EH (cell line): ENCODE results near the gene FARS2.

Source experiments
- DNase-seq: peaks from one replicate; pipeline ENCODE4 v3.0.0-alpha.2; 2015; ENCODE audit warnings: low read depth

Gene FARS2

GRCh38 chr6:5287205-5287965, 26.1 kb downstream of the FARS2 start:
- peak; percentile 85 for DNase-seq

GRCh38 chr6:5287966-5288297, 26.6 kb downstream of the FARS2 start:
- DNase-seq: no peak

DNA sequence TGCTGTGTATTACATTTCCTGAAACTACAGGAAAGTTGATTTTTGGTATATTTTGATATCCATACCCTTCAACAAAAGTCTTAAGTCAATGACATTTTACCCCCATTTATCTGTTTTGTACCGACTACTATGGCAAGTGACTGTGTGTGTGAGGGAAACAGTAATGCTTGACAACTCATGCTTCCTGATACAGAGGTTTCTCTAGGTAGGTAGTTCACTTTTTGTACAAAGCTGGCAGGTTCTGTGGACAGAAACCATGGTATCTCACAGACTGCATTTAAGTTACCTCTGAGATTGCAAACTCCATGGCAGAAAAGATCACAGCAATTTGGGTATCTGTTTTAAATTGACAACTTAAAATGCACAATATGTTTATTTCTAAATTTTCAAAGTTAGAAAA, 28.8 kb downstream of the FARS2 start:
- no peak for DNase-seq

- DNase-seq: no peak
These were observed 29.2 kb downstream of the FARS2 start for GRCh38 chr6:5290500-5290899.

- no peak for DNase-seq
These were observed 30.8 kb downstream of the FARS2 start for GRCh38 chr6:5292154-5292553.

DNA sequence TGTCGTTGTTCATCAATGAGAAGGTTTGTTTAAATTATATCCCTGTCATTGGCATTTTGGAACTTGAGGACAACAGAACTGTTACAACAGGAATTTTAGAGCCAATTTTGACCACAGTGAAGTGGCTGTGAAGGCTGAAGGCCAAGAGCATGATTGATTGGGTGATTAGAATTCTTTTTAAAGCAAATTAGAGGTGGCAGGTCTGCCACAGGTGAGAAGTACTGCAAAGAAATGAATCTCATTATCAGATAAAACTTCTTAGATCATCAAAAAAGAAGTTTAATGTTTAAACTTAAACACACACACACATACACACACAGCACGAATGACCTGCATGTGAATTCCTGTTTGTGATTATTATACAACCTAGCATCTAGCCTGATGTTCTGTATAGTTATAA, 32.4 kb downstream of the FARS2 start:
- DNase-seq: no peak

DNA sequence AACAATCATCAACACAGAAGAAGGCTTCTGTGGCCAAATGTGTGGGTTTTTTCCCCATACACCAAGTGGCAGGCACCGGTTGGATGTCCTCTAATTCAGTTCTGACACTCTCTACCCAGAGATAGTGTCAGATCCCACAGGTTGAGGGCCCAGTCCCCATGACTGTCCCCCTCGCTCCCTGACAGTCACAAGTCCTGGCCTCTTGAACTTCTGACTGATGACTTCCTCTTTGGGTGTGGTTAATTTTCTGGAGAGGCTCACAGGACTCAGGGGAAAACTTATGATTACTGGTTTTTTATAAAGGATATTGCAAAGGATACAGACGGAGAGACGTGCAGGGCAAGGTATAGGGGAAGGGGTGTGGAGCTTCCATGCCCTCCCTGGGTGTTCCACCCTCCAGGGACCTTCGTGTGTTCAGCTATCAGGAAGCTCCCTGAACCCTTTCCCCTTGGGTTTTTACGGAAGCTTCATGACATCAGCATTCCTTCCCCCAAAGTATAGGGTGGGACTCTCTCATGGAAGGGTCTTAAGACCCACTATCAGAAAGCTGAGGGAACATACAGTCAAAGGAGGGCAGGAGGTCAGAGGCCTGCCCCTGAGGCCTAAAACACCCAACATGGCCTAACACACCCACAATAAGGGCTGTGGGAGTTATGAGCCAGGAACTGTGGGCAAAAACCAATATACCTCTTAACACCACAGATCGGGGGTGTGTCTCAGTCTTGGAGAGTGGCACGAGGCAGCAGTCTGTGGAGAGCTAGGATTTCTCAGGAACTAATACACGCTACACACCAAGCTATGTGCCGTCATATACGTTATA, 33.3 kb downstream of the FARS2 start:
- no peak for DNase-seq

GRCh38 chr6:5295623-5296022, 34.3 kb downstream of the FARS2 start:
- DNase-seq: no peak

GRCh38 chr6:5300206-5300764, 39.0 kb downstream of the FARS2 start:
- no peak for DNase-seq

GRCh38 chr6:5302220-5302946, 41.1 kb downstream of the FARS2 start:
- DNase-seq: no peak

- peak; percentile 36 for DNase-seq
These were observed 41.8 kb downstream of the FARS2 start for GRCh38 chr6:5302995-5303622.

DNA sequence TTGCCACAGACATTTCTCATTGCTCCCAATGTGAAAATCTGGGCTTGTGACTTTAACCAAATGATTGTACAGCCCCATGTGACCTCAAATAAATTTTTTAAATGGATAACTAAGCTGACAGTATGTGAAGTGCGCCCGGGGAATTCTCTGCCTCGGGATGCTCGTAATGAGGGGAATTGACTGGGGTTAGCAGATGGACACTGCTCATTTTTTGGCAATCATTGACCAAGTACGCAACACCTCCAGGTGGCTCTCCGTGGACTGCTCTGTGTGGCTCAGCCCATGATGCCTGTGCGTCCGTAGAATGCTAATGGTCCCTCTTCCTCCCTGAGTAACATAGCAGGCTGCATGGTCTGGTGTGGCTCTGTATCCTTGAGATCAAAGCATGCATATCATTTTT, 42.4 kb downstream of the FARS2 start:
- DNase-seq: no peak

GRCh38 chr6:5305968-5306626, 44.8 kb downstream of the FARS2 start:
- peak; percentile 59 for DNase-seq

GRCh38 chr6:5307058-5307457, 45.7 kb downstream of the FARS2 start:
- no peak for DNase-seq

DNA sequence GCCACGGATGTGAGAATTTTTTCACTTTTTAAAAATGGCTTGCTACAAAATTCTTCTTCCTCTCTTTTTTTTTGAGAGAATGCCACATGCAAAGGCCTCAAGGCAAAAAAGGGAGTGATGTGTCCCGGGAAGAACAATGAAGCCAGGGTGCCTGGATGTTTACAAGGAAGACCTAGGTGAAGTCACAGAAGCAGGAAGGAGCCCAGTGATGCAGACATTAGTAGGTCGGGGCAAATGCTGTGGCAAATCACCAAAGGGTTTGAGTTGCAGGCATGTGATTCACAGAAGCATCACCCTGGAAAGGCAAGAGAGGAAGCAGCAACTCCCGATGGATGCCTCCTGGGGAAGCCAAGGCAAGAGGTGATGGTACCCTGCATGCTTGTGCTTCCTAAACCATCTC, 46.8 kb downstream of the FARS2 start:
- peak; percentile 15 for DNase-seq

- no peak for DNase-seq
These were observed 53.0 kb downstream of the FARS2 start for GRCh38 chr6:5314191-5314865.

GRCh38 chr6:5315881-5316280, 54.6 kb downstream of the FARS2 start:
- DNase-seq: peak; percentile 63

- no peak for DNase-seq
These were observed 55.6 kb downstream of the FARS2 start for GRCh38 chr6:5316951-5317350.

GRCh38 chr6:5318617-5319272, 57.4 kb downstream of the FARS2 start:
- no peak for DNase-seq

- no peak for DNase-seq
These were observed 62.7 kb downstream of the FARS2 start for GRCh38 chr6:5323979-5324378.
